ENCODE data around the gene MAP2K6.

GRCh38 chr17:69539274-69539673, 124.8 kb downstream of the MAP2K6 start:
- no peak for TF ChIP-seq CTCF (conservative IDR thresholded peaks at IDR 0.05; ENCODE audit: low read length)
- no peak for TF ChIP-seq EZH2phosphoT487 (IDR thresholded peaks at IDR 0.05; ENCODE audit: borderline replicate concordance, low read depth, low read length)

Data from OCI-LY7 (cell line).